DMS114 treated with DMSO at 0.1 percent for 48 hours (cell line): ENCODE data around the gene CCDC86.

Source experiments
- DNase-seq: peaks from one replicate; lab custom pipeline; 2025; ENCODE audit not compliant: unreplicated experiment; lab: John Stamatoyannopoulos, UW

CCDC86 gene

DNA sequence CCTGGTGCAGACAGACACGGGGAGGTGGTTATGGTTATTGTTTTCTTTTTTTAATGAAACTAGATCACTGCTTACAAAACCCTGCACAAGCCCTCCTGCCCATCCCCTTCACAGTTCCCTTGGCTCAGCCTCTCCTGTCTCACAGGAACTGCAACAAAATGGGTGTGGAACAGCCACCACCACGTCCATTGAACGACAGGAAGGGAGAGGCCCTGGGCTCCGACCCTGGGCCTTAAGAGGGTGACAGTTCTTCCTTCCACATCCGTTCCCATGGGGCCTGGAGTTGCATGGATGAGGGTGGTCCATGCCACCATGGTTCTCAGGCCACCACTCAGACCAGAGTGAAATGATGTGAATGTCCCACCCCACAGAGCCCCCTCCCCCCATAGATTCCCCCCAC is 48.8 kb downstream of the CCDC86 start:
- DNase-seq: no peak

- no peak for DNase-seq
Measured at GRCh38 chr11:60891103-60891741, 49.3 kb downstream of the CCDC86 start.

DNA sequence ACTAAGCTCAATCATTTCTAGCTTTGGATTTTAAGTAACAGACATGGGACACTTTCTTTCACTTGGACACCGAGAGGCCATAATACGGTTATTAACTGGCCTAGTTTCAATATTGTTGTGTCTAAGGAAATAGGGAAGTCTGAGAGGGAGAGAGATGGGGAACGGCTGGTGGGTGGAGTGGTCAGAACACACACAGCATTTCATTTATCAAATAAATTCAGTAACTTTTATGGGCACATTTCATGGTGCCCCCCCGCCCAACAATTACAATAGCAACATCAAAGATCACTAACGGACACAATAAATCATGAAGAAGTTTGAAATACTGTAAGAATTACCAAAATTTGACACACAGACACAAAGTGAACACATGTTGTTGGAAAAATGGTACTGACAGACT is 53.8 kb downstream of the CCDC86 start:
- DNase-seq: no peak

GRCh38 chr11:60897496-60897895 is 55.6 kb downstream of the CCDC86 start:
- no peak for DNase-seq

DNA sequence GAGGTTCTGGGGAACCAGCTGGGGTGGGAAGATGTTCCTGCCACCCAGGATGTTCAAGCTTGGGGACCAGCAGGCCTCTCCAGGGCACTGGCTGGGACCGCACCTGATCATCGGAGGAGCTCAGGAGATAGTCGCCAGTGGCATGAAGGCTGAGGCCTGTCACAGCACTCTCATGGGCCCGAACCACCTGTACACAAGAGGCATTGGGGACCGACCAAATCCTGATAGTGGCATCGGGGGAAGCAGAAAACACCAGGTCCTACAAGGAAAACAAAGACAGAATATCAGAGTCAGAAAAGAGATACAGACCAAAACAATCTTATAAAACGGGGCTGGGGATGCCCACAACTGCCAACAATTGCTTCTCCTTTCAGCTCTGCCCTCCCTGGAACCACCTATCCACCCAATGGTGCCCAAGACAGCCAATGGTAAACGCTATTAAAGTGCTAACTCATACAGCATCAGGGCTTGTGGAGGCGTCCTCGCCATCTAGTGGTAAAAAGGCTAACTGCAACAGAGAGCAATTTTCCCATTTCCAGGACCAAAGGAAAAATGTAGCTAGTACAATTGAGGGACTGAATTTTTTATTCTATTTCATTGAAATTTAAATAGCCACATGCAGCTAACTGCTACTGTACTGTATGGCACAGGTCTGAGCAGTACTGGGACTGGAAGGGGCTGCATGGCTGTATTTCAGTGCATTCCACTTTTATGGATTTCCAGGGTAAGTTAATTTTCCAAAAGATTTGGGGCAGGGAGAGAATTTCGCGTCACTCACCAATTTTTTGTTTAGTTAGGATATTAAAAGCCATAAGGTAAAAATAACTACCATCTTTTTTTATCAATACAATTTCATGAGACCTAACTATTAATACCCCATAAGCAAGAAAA is 57.4 kb downstream of the CCDC86 start:
- DNase-seq: peak; percentile 45

DNA sequence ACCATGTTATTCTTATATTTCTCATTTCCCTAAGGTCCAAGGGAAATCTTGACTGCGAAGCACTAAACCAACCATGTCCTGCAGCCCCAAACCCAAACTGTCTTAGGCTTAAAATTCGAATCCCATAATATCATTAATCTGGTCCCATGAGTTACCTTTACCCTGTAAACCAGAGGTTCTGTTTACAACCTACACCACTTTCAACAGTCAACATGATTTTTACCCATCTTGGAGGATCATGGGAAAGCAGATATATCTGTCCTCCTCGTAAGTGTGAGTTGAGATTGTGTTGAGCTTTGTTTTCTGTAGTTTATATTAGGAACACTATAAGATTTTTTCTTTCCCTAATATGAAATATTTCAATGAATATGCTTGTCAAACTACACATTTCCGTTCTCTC is 58.1 kb downstream of the CCDC86 start:
- no peak for DNase-seq
